Measurements from ENCODE around the gene ACTR1A. TPM values are rescaled to one million over a fixed set of nuclear protein-coding genes. Genes with fewer than 3 reads are reported as not detected.

Gene ACTR1A
- total RNA-seq, 1 experiment from 2014 or later, result 128 TPM

- Histone ChIP-seq H3K9me3 (ENCODE audit: low read depth, low read length, poor library complexity, severe bottlenecking) (no peaks in the 10 kb centered on the region), H3K36me3 (ENCODE audit: insufficient read depth, low read length, poor library complexity, severe bottlenecking) (no peaks in the 10 kb centered on the region), H3K27me3 (replicated peaks; ENCODE audit: insufficient read depth, low read depth, low read length, poor library complexity) (no peaks in the 10 kb centered on the region), H3K4me3 (ENCODE audit: low read depth, low read length, poor library complexity, severe bottlenecking) (no peak overlapping the region), H3K27ac (ENCODE audit: low read depth, low read length, poor library complexity, severe bottlenecking) (no peak overlapping the region), H3K4me1 (ENCODE audit: insufficient read depth, low read length, poor library complexity, severe bottlenecking) (no peaks in the 10 kb centered on the region)
- intact Hi-C loops (cut with micrococcal nuclease; ENCODE audit: unreplicated experiment), result no loop called here
- POLR2A ChIA-PET (ENCODE audit: low non-redundant PET), result no interaction called here
- CTCF ChIA-PET, result interaction anchor here (0.6 kb wide), 1 partner anchor 717 kb away, joined by 8 read pairs; no protein-coding TSS in a partner anchor
- TF ChIP-seq EZH2 (IDR thresholded peaks at IDR 0.05; ENCODE audit: borderline replicate concordance, low read depth, low read length, poor library complexity, severe bottlenecking) (no peak), CTCF (conservative IDR thresholded peaks at IDR 0.05; ENCODE audit: low read depth, low read length) (no peak)
- DNase-seq (ENCODE audit: low spot score), result no peak
- BruUV-seq (replicated peaks), result no TSS peak
Measured at GRCh38 chr10:102470579-102471546, 31.6 kb downstream of the ACTR1A start.

- no peaks in the 10 kb centered on the region for H3K27me3 ChIP-seq (replicated peaks; ENCODE audit: insufficient read depth, low read depth, low read length, poor library complexity)
- no peak for DNase-seq (ENCODE audit: low spot score)
- no peaks in the 10 kb centered on the region for H3K9me3 ChIP-seq (ENCODE audit: low read depth, low read length, poor library complexity, severe bottlenecking)
- no peaks in the 10 kb centered on the region for H3K4me1 ChIP-seq (ENCODE audit: insufficient read depth, low read length, poor library complexity, severe bottlenecking)
- no TSS peak for BruUV-seq (replicated peaks)
- TF ChIP-seq EZH2 (IDR thresholded peaks at IDR 0.05; ENCODE audit: borderline replicate concordance, low read depth, low read length, poor library complexity, severe bottlenecking) (no peak), CTCF (conservative IDR thresholded peaks at IDR 0.05; ENCODE audit: low read depth, low read length) (no peak)
- no peaks in the 10 kb centered on the region for H3K36me3 ChIP-seq (ENCODE audit: insufficient read depth, low read length, poor library complexity, severe bottlenecking)
- intact Hi-C loops (cut with micrococcal nuclease; ENCODE audit: unreplicated experiment), result no loop called here
- no peak overlapping the region for H3K27ac ChIP-seq (ENCODE audit: low read depth, low read length, poor library complexity, severe bottlenecking)
- H3K4me3 ChIP-seq (ENCODE audit: low read depth, low read length, poor library complexity, severe bottlenecking), result no peak overlapping the region
- ChIA-PET CTCF (no interaction called here), POLR2A (ENCODE audit: low non-redundant PET) (no interaction called here)
Measured at GRCh38 chr10:102468683-102469082, 33.8 kb downstream of the ACTR1A start.

GRCh38 chr10:102467971-102468438 is 34.5 kb downstream of the ACTR1A start:
- intact Hi-C loops (cut with micrococcal nuclease; ENCODE audit: unreplicated experiment), result no loop called here
- H3K4me3 ChIP-seq (ENCODE audit: low read depth, low read length, poor library complexity, severe bottlenecking), result no peak overlapping the region
- no peak for DNase-seq (ENCODE audit: low spot score)
- TF ChIP-seq CTCF (conservative IDR thresholded peaks at IDR 0.05; ENCODE audit: low read depth, low read length), result no peak
- TF ChIP-seq EZH2 (IDR thresholded peaks at IDR 0.05; ENCODE audit: borderline replicate concordance, low read depth, low read length, poor library complexity, severe bottlenecking), result no peak
- BruUV-seq (replicated peaks), result no TSS peak
- no peaks in the 10 kb centered on the region for H3K4me1 ChIP-seq (ENCODE audit: insufficient read depth, low read length, poor library complexity, severe bottlenecking)
- no peaks in the 10 kb centered on the region for H3K36me3 ChIP-seq (ENCODE audit: insufficient read depth, low read length, poor library complexity, severe bottlenecking)
- H3K27me3 ChIP-seq (replicated peaks; ENCODE audit: insufficient read depth, low read depth, low read length, poor library complexity), result no peaks in the 10 kb centered on the region
- ChIA-PET CTCF (no interaction called here), POLR2A (ENCODE audit: low non-redundant PET) (no interaction called here)
- no peak overlapping the region for H3K27ac ChIP-seq (ENCODE audit: low read depth, low read length, poor library complexity, severe bottlenecking)
- H3K9me3 ChIP-seq (ENCODE audit: low read depth, low read length, poor library complexity, severe bottlenecking), result no peaks in the 10 kb centered on the region
